GM23248 (cell line): ENCODE data around the gene TOM1. TPM values are rescaled to one million over a fixed set of nuclear protein-coding genes. Genes with fewer than 3 reads are reported as not detected.

Source experiments
- DNase-seq: peaks from one replicate; pipeline ENCODE4 v3.0.0-alpha.2; 2015
- H2AFZ ChIP-seq: fragments of 200-600 bp; sonication (generic); 2 replicates; pipeline ENCODE4 v1.6.1; 2016; ENCODE audit warnings: antibody characterized with exemption
- H3F3A ChIP-seq: fragments of 200-600 bp; sonication (generic); 2 replicates; pipeline ENCODE4 v1.6.1; 2016; ENCODE audit warnings: mild to moderate bottlenecking, antibody characterized with exemption, mixed run types; ENCODE audit not compliant: insufficient read depth
- H3K27ac ChIP-seq: fragments of 200-600 bp; sonication (generic); 2 replicates; pipeline ENCODE4 v1.5.1; 2016; ENCODE audit warnings: mild to moderate bottlenecking
- H3K27me3 ChIP-seq: fragments of 200-600 bp; sonication (generic); replicated peaks from 2 replicates; pipeline ENCODE4 v1.6.1; 2016; ENCODE audit warnings: mild to moderate bottlenecking; ENCODE audit not compliant: insufficient read depth
- H3K36me3 ChIP-seq: fragments of 200-600 bp; sonication (generic); 2 replicates; pipeline ENCODE4 v1.6.1; 2016; ENCODE audit warnings: low read depth, mild to moderate bottlenecking
- H3K4me1 ChIP-seq: fragments of 200-600 bp; sonication (generic); 2 replicates; pipeline ENCODE4 v1.6.1; 2016; ENCODE audit warnings: mild to moderate bottlenecking; ENCODE audit not compliant: insufficient read depth
- H3K4me2 ChIP-seq: fragments of 200-600 bp; sonication (generic); one replicate; pipeline ENCODE4 v1.6.1; 2016; ENCODE audit warnings: mild to moderate bottlenecking; ENCODE audit not compliant: unreplicated experiment
- H3K4me3 ChIP-seq: fragments of 200-600 bp; sonication (generic); 2 replicates; pipeline ENCODE4 v1.5.1; 2016; ENCODE audit warnings: mild to moderate bottlenecking
- H3K79me2 ChIP-seq: fragments of 200-600 bp; sonication (generic); 2 replicates; pipeline ENCODE4 v1.6.1; 2016; ENCODE audit warnings: mild to moderate bottlenecking; ENCODE audit not compliant: insufficient read depth
- H3K9ac ChIP-seq: fragments of 200-600 bp; sonication (generic); 2 replicates; pipeline ENCODE4 v1.6.1; 2016; ENCODE audit warnings: mild to moderate bottlenecking
- H3K9me2 ChIP-seq: fragments of 200-600 bp; sonication (generic); 2 replicates; pipeline ENCODE4 v1.6.1; 2016; ENCODE audit warnings: mixed run types, mild to moderate bottlenecking, moderate library complexity; ENCODE audit not compliant: insufficient read depth
- H3K9me3 ChIP-seq: fragments of 200-600 bp; sonication (generic); one replicate; pipeline ENCODE4 v1.6.1; 2017; ENCODE audit warnings: low read depth
- H4K20me1 ChIP-seq: fragments of 200-600 bp; sonication (generic); 2 replicates; pipeline ENCODE4 v1.6.0; 2016; ENCODE audit not compliant: insufficient read depth
- EZH2 ChIP-seq: fragments of 200-600 bp; sonication (generic); IDR thresholded peaks from 2 replicates; pipeline ENCODE4 v1.6.1; 2018; ENCODE audit warnings: antibody characterized with exemption, mild to moderate bottlenecking; ENCODE audit not compliant: insufficient read depth, poor library complexity, severe bottlenecking
- EZH2phosphoT487 ChIP-seq: fragments of 200-600 bp; sonication (generic); IDR thresholded peaks from 2 replicates; pipeline ENCODE4 v1.6.1; 2018; ENCODE audit warnings: antibody characterized with exemption, moderate library complexity, mild to moderate bottlenecking, low read depth; ENCODE audit not compliant: insufficient read depth
- WGBS, 2 experiments: methylation state at CpG; one replicate each; pipeline ENCODE4 v1.1.6; 2015 to 2017; ENCODE audit warnings: low lambda C conversion rate in 2 of 2, low coverage in 1 of 2; ENCODE audit errors: missing lambda C conversion rate in 2 of 2; 5-methylcytosine and 5-hydroxymethylcytosine counted together
- in situ Hi-C: fragments of 300-500 bp; cut with MboI; formaldehyde crosslinking; loops from 2 replicates; pipeline ENCODE4 v1.15.0; 2020
- polyA plus RNA-seq: library from polyadenylated mRNA; unstranded; fragments of >200 nt; fragmentation: Nextera tagmentation; extraction: Ambion mirVana; gene quantifications from 2 replicates; pipeline ENCODE4 v1.2.1, GENCODE V29; 2016
- total RNA-seq: library from RNA; depleted of rRNA; stranded (reverse); fragments of >200 nt; shearing (Covaris generic); gene quantifications from 2 replicates; pipeline ENCODE4 v1.2.3, GENCODE V29; 2014

TOM1 gene
- total and polyA plus RNA-seq, 2 experiments from 2014 or later: 61.3 to 69.7 TPM

DNA sequence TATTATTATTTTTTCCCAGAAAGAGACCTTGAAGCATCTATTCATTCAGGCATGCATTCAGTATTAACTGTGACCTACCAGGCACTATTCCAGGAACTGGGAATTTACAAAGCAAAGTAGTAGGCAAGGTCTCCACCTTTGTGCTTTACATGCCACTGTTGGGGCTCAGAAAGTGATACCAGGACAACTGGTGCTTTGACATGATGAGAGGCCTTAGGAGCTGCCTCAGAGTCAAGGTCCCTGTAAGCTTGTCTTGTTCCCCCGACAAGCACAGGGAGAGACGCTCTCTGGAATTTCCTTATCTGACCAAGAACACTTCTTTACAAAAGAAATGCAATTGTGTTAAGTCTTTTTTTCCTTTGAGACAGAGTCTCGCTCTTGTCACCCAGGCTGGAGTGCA is 78.9 kb downstream of the TOM1 start:
- Histone ChIP-seq H3K27me3 (no peaks in the 10 kb centered on the region), H3K36me3 (peaks cover 5% of the 10 kb centered on the region; the same call in 1 of the 2 replicates), H3K79me2 (peaks cover 33% of the 10 kb centered on the region), H3K9ac (no peak overlapping the region), H3K9me2 (no peaks in the 10 kb centered on the region), H3K4me3 (no peak overlapping the region), H3K4me2 (no peak overlapping the region), H4K20me1 (no peaks in the 10 kb centered on the region), H3K9me3 (no peaks in the 10 kb centered on the region), H2AFZ (no peak overlapping the region), H3K4me1 (peaks cover 46% of the 10 kb centered on the region), H3K27ac (no peak overlapping the region), H3F3A (peaks cover 64% of the 10 kb centered on the region)
- no peak for TF ChIP-seq EZH2phosphoT487
- TF ChIP-seq EZH2: no peak
- in situ Hi-C loops: no loop called here
- 96 to 98% methylated on average over 3 of the region's 3 CpGs for WGBS, 2 experiments
- no peak for DNase-seq

DNA sequence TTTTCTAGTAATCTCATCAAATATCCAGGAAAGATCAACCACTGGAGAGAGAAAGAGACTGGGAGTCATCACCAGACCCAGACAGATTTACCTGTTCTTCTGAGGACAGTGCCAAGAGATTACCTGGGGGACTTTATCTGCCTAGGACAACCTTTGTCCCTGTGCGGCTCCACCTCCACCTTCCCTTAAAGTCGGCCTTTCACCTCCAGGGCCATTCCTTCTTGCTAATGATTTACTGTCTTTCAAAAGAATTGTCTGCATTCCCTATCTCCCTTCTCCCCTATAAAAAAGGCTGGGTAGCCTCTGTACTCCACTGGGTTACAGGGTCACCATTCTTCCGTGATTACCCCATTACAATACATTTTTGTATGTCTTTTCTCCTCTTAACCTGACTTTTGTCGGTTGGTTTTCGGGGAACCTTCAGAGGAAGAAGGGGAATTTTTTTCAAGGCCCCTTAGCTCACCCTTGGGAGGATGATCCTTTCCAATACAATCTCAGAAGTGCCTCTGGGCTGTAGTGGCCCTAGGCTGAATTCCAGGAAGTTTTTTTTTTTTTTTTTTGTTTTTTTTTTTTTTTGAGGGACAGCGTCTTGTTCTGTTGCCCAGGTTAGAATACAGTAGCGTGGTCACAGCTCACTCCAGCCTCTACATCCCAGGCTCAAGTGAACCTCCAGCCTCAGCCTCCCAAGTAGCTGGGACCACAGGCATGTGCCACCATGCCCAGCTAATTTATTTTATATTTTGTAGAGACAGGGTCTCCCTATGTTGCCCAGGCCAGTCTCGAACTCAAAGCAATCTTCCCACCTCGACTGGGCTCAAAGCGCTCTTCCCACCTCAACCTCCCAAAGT is 79.7 kb downstream of the TOM1 start:
- Histone ChIP-seq H2AFZ (no peak overlapping the region), H3K4me3 (no peak overlapping the region), H3K27me3 (no peaks in the 10 kb centered on the region), H3K27ac (0 out of 2 replicates have a peak overlapping the region, but pooled peaks have one; percentile 75), H4K20me1 (no peaks in the 10 kb centered on the region), H3K36me3 (peaks cover 13% of the 10 kb centered on the region; the same call in 1 of the 2 replicates), H3K9me3 (no peaks in the 10 kb centered on the region), H3K9ac (no peak overlapping the region), H3K9me2 (no peaks in the 10 kb centered on the region), H3K4me1 (peaks cover 46% of the 10 kb centered on the region), H3F3A (peaks cover 70% of the 10 kb centered on the region), H3K4me2 (no peak overlapping the region), H3K79me2 (peaks cover 40% of the 10 kb centered on the region)
- TF ChIP-seq EZH2 (no peak), EZH2phosphoT487 (no peak)
- no peak for DNase-seq
- WGBS, 2 experiments: 96 to 97% methylated on average over 10 of the region's 10 CpGs
- in situ Hi-C loops: no loop called here

DNA sequence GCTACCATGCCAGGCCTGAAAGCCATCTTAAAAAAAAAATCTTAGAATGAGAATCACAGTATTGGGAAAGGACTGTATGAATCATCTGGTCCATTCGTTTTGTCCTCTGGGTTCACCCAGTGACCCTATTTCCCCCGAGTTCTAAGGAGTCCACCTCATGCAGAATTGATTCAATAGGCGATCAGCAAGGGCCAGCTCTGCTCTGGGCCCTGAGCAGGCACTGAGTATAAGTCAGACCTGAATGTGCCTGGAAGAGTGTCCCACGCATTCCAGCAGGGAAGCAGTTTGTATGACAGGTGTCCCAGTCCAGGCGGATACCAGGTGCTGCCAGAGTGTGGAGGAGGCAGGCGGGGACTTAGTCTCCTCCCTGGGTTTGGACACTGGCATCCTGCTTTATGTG is 80.3 kb downstream of the TOM1 start:
- no peaks in the 10 kb centered on the region for H4K20me1 ChIP-seq
- no peaks in the 10 kb centered on the region for H3K9me3 ChIP-seq
- H3K27me3 ChIP-seq: no peaks in the 10 kb centered on the region
- peak overlapping the region; percentile 88 for H3K4me2 ChIP-seq
- H3F3A ChIP-seq: peaks cover 69% of the 10 kb centered on the region
- H3K9me2 ChIP-seq: no peaks in the 10 kb centered on the region
- TF ChIP-seq EZH2 (no peak), EZH2phosphoT487 (no peak)
- H3K9ac ChIP-seq: peak overlapping the region; percentile 95
- H3K79me2 ChIP-seq: peaks cover 46% of the 10 kb centered on the region
- DNase-seq: peak; percentile 71
- in situ Hi-C loops: no loop called here
- H3K4me3 ChIP-seq: no peak overlapping the region
- peaks cover 41% of the 10 kb centered on the region for H3K4me1 ChIP-seq
- peak overlapping the region; percentile 75 for H3K27ac ChIP-seq
- no peak overlapping the region for H2AFZ ChIP-seq
- 61 to 64% methylated on average over 6 of the region's 6 CpGs for WGBS, 2 experiments
- H3K36me3 ChIP-seq: peaks cover 18% of the 10 kb centered on the region; the same call in 1 of the 2 replicates

DNA sequence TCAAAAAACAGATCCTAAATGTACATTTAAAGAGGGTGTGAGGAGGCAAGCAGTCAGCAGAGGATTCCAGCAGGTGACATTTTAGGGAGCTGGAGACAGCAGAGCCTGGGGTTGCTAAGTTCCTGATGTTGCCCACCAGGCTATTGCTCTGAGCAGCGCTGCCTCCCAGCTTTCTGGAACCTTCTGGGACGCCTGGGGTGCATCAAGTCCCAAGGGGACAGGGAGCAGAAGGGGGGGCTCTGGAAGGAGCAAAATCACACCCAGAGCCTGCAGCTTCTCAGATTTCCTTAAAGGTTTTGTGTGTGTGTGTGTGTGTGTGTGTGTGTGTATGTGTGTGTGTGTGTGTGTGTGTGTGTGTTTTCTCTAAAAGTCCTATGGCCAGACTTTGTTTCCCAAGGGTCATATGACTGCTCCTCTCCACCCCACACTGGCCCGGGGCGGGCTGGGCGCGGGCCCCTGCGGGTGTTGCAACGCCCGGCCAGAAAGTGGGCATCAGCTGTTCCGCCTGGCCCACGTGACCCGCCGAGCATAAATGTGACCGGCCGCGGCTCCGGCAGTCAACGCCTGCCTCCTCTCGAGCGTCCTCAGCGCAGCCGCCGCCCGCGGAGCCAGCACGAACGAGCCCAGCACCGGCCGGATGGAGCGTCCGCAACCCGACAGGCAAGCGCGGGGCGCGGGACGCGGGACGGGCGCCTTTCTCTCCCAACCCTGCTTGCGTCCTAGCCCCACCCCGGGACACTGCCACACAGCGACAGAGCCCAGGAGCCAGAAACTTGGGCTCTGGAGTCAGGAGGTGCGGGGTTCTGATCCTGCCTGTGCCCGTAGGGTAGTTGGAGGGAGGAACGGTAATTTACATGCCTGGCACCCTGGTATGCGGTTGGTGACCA is 81.1 kb downstream of the TOM1 start, which contains the start of gene HMOX1:
Gene HMOX1, plus strand, starts transcription at position 560 of the 887 bp plus-strand sequence. Its CDS starts 78 bp downstream, at position 638.
- peaks cover 67% of the 10 kb centered on the region for H3F3A ChIP-seq
- no peaks in the 10 kb centered on the region for H4K20me1 ChIP-seq
- H3K9ac ChIP-seq: peak within 1 kb of the TSS; percentile 95
- H3K27ac ChIP-seq: peak within 1 kb of the TSS; percentile 75
- H3K4me1 ChIP-seq: peaks cover 33% of the 10 kb centered on the region
- TF ChIP-seq EZH2 (no peak), EZH2phosphoT487 (no peak)
- in situ Hi-C loops: no loop called here
- peak within 1 kb of the TSS; percentile 67 for H2AFZ ChIP-seq
- H3K79me2 ChIP-seq: peaks cover 50% of the 10 kb centered on the region
- H3K27me3 ChIP-seq: no peaks in the 10 kb centered on the region
- H3K4me2 ChIP-seq: peak within 1 kb of the TSS; percentile 88
- H3K9me3 ChIP-seq: no peaks in the 10 kb centered on the region
- peak within 1 kb of the TSS; percentile 87 for H3K4me3 ChIP-seq
- 1% methylated on average over 34 to 44 of the region's 47 CpGs for WGBS, 2 experiments
- no peaks in the 10 kb centered on the region for H3K9me2 ChIP-seq
- DNase-seq: peak; percentile 98
- H3K36me3 ChIP-seq: peaks cover 23% of the 10 kb centered on the region; the same call in 1 of the 2 replicates
